Activated naive CD4-positive, alpha-beta T cell treated with Interleukin-2 at 50 U/mL for 16 hours (primary cell): ENCODE results near the gene FAM228B.
"Not testable (repeated sequence)": the region's sequence is repeated elsewhere in the genome, so short reads cannot be mapped to it uniquely, and the experiment has no call there.

Source experiments
- DNase-seq: peaks from one replicate; pipeline ENCODE4 v3.0.0-alpha.2; 2020

Gene FAM228B

GRCh38 chr2:24162494-24162893 lies 39.2 kb downstream of the FAM228B start:
- no peak for DNase-seq

- no peak for DNase-seq
These were observed 39.9 kb downstream of the FAM228B start for GRCh38 chr2:24163186-24163585.

- DNase-seq, result no peak
These were observed 40.3 kb downstream of the FAM228B start for GRCh38 chr2:24163601-24164000.

DNA sequence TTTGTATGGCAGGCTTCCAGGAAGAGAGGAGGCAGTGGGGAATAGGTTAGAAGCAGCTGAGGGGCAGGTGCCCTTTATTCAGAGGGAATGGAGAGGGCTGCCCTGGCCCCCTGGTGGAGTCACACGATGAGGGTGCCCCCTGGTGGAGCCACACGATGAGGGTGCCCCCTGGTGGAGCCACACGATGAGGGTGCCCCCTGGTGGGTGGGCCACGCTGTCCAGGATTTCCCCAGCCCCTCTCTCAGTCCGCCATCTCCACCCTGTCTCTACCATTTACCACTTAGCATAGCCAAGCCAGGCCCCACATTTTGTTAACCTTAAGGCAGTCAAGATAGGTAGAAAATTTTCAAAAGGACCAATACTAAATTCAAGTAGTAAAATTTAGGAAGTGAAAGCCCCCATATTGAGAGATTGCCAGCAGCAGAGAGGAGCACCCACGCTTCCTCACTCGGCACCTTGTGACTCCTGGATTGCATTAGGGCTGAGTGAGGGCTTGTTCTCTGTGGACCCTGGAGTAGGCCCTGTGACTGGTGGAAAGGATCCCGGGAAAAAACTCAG lies 41.2 kb downstream of the FAM228B start:
- DNase-seq, result peak; percentile 39

- DNase-seq, result no peak
These were observed 45.8 kb downstream of the FAM228B start for GRCh38 chr2:24169023-24169422.

DNA sequence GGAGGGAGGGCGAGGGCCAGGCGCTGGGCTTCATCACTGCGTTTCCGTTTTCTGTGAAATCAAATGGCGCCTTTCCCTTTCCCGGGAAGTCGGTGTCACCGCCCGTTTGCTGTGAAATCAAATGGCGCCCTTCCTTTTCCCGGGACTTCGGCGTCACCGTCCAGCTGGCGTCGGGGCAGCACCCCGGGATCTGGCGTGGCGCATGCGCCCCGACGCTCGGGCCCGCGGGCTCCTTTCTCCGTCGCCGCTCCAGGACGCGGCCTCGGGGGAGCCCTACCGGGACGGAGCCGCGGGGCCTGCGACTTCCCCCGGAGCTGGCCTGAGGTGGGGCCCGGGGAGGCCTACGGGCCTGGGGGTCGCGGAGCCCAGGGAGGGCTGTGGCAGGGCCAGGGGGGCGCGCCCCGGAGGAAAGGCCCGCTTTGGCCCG lies 51.6 kb downstream of the FAM228B start, which contains the start of gene FAM228A:
Gene FAM228A, plus strand, starts transcription at position 203 of the 427 bp plus-strand sequence. CDS start 428 bp downstream, outside the sequence.
- no peak for DNase-seq

- no peak for DNase-seq
These were observed 52.4 kb downstream of the FAM228B start for GRCh38 chr2:24175631-24176187.

- no peak for DNase-seq
These were observed 53.1 kb downstream of the FAM228B start for GRCh38 chr2:24176326-24176725.

DNA sequence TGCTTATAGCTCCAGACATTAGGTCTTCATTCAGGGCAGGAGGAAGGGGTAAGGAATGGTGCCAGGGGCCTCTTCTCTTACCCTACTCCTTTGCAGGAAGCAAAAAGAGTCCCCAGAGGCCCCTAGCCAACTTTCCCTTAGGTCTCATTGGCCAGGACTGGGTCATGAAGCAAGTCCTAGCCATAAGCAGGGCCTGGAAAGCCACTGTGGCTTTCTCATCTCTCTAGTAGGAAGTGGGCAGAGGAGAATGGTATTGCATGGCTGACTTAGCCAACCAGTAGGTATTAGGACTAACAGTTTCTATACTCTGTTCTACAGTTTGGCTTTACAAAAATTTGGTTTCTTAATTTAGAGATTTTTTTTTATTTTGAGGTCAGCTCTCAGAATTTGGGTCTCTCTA lies 56.4 kb downstream of the FAM228B start:
- DNase-seq, result no peak

DNA sequence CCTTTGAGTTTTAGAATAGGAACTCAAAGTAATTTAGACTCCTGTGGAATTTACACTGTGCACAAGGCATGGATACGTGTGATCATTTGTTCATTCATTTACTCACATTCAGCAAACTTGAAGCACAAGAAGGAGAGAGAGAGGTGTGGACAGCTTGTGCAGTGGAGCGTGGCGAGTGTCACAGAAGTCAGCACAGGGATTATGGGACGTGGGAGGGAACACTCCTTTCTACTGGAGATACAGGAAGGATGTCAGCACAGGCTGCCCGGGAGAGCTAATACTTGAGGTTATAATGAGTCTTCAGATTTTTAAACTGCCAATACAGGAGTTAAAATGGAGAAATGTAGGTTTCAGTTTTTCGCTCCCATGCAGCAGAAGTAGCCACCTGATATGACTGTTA lies 58.6 kb downstream of the FAM228B start:
- no peak for DNase-seq

DNA sequence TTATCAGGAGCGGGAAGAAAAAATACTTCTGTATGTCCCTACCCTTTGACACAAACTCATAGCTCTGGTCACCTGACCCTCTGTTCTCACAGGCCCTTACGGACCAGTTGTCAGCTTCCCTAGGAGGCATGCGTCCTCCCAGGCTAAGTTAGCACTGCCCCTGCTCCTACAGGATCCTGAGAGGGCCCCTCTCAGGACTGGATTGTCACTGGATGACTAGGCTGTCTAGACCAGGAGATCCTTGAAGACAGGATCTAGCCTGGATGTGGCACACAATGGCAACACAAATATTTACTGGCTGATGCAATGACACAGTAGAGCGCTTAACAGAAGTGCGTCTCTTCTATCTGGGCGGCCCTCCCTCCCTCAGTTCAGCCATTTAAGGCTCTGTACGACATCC lies 59.2 kb downstream of the FAM228B start:
- DNase-seq, result no peak

DNA sequence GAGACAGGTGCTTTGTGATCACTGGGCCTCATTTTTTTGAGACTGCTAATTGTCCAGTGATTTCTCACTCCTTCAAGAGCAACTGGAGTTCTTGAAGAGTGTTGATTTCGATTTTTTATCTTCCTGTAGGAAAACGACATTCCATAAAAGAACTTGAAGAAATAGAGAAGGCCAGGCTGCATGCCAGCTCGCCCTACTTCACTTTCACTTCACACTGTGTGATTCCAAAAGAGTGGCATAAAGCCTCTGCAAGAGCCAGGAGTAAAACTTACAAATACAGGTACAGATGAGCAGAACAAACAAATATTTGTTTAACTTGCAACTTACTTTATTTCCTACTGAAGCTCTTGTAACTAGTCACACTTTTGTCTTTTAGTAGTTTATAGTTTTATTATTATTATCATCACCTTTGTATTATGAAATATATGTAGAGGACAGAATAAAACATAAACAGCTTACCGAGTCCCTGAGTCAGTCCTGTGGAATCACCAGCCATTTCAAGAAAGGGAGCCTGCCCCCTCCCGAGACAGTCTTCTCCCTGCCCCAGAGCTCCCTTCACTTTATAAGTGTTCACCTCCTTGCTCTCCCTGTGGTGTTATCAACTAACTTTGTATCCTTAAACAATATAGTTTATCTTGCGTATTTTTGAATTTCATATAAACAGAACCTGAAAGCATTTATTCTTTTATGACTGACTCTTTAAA lies 60.2 kb downstream of the FAM228B start:
- no peak for DNase-seq

- no peak for DNase-seq
These were observed 66.3 kb downstream of the FAM228B start for GRCh38 chr2:24189551-24189950.

GRCh38 chr2:24190503-24190902 lies 67.2 kb downstream of the FAM228B start:
- DNase-seq, result no peak

DNA sequence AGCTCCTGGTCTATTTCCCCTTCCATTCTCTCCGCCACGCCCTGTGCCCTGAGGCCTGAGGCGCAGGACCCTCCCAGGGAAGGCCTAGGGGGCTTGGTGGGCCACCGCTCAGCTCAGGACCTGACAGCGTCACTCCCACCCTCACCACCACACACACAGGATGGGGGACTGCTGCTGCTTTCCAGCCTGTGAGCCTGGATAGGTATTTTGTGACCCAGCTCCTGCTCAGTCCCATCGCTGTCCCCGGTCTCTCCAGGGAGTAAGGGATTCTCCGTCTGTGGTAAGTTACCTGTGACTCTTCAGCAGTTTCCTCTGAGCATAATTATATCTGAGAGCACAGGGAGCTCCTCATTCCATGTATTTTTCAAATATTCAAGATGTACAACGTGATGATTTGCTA lies 67.9 kb downstream of the FAM228B start:
- no peak for DNase-seq

DNA sequence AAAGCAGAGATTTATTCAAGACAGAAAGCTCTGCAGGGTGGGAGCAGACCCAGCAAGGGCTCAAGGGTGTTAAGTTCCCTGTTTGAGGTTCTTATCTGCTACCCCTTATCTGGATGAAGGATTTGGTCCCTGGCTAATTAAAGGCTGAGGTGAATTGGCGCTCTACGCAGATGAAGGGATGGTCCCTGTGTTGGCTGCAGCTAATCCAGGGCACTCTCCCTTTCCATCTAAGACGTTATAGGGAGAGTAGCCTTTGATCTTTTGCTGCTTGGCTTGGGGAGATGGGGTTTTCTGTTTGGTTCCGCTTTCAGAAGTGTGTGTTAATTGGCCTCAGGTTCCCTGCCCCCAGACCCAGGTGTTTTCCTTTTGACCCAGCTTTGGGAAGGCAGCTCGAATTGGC lies 68.6 kb downstream of the FAM228B start:
- no peak for DNase-seq

DNA sequence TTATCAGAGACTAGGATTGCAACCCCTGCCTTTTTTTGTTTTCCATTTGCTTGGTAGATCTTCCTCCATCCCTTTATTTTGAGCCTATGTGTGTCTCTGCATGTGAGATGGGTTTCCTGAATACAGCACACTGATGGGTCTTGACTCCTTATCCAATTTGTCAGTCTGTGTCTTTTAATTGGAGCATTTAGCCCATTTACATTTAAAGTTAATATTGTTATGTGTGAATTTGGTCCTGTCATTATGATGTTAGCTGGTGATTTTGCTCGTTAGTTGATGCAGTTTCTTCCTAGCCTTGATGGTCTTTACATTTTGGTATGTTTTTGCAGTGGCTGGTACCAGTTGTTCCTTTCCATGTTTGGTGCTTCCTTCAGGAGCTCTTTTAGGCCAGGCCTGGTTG lies 73.9 kb downstream of the FAM228B start:
- not testable (repeated sequence) for DNase-seq

DNA sequence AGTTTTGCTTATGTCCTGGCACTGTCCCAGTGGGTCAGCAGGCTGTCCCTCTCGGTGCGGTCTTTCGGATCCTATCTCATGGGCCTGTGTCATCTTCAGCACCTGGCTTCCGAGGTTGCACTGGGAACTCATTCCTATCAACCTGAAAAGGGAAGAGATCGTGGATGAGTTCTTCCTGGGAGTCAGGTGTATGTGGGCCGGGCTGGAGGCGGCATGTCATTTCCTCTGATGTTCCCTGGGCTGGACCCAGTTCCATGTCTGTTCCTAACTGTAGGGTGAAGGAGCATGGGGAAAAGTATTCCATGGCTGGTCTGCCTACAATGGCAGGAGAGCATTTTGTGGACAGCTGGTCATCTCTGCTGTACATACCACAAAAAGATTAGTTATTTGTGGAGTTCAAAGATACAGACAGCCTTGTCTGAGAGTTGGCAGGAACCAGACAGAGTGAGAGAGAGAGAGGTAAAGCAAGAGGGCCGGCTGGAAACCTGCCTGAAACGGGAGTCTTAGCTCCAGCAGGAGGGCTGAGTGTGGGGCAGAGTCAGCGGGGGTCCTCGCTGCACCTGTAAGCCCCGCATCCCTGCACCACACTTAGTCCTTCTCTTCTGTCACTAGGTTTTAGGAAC lies 76.8 kb downstream of the FAM228B start:
- DNase-seq, result no peak

DNA sequence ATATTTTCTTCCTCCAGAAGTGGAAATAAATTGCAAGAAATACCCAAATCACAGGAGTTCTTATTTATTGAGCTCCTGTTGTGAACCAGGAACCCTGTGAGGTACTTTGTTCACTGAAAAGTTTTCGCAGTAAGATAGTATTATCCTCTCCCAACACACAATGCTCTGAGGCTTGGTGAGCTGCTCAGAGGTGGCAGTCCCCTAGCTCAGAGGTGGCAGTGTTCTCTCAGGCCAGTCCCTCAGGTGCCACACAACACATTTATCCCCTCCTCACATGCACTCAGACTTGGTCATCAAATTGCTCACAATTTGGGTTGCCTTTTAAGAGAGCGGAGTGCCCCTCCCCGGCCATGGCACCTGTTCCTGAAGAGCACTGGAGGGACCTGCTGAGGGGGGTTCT lies 77.5 kb downstream of the FAM228B start:
- DNase-seq, result no peak

DNA sequence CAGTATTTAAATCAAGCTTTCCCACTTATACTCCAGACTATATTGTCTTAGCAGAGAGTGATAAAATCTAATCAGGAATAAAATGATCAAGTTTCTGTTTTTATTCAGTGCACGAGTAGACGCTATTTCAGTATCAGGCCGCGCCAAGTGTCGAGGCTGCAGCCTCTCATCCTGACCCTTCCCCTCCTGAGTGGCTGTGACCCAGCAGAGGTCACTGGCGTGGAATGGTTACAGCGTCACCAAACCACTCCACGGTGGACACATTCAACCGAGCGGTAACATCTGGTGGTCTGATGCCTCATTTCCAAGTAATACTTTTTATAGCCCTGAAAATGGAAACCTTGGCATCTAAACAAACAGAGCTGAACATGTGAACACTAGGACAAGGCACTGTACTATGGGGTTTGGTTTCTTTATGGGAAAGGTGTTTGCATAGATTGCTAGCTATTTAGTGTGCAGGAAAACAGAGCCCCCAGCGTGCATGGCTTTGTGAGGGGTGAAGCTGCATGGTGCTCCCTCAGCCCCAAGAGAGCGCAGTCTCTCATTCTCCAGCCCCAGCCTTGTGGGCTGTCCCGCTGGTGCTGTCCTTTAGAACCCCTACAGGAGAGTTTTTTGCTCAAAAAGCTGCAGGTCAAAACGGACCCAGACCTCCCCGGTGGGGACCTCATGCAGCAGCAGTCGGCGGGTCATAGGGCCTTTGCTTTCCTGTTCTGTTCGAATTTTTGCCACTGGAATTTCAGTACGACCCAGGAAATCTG lies 79.9 kb downstream of the FAM228B start:
- DNase-seq, result no peak

GRCh38 chr2:24203787-24204150 lies 80.5 kb downstream of the FAM228B start:
- DNase-seq, result no peak

- no peak for DNase-seq
These were observed 81.2 kb downstream of the FAM228B start for GRCh38 chr2:24204505-24204904.

DNA sequence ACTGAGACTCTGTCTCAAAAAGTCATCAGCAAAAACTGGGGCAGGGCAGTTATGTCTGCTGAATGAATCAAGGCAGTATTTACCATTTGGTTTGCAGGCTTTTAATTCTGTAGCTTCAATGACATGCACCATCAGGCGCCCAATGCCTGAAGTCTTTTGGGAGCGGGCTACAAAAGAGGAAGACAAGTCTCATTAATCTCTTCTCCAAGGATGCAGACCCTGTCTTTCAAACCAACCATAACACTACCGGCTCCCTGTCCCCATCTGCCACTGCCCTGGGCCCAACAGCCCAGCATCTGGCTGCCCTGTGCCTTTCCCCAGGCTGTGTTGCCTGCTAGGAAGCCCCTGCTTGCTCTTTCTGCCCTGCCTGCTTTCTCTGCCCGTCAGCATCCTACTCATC lies 81.9 kb downstream of the FAM228B start:
- no peak for DNase-seq
